HEK293T (cell line): ENCODE measurements around the gene CLIP4.

Source experiments
- ARNT ChIP-seq: fragments of 450-650 bp; IDR thresholded peaks from 2 replicates; pipeline ENCODE4 v1.6.1; 2017; ENCODE audit warnings: mild to moderate bottlenecking
- BHLHE40 ChIP-seq: fragments of 450-650 bp; IDR thresholded peaks from 2 replicates; pipeline ENCODE4 v1.6.1; 2016; ENCODE audit warnings: mild to moderate bottlenecking, moderate library complexity, borderline replicate concordance
- ELF4 ChIP-seq: fragments of 450-650 bp; IDR thresholded peaks from 2 replicates; pipeline ENCODE4 v1.6.1; 2017; ENCODE audit warnings: antibody characterized with exemption
- FOXA1 ChIP-seq: fragments of 450-650 bp; IDR thresholded peaks from 2 replicates; pipeline ENCODE4 v1.6.1; 2016; ENCODE audit warnings: mild to moderate bottlenecking
- NFRKB ChIP-seq: fragments of 450-650 bp; IDR thresholded peaks from 2 replicates; pipeline ENCODE4 v1.6.1; 2016; ENCODE audit warnings: mild to moderate bottlenecking, moderate library complexity
- PKNOX1 ChIP-seq: fragments of 450-650 bp; IDR thresholded peaks from 2 replicates; pipeline ENCODE4 v1.6.1; 2016
- TARDBP ChIP-seq: fragments of 450-650 bp; IDR thresholded peaks from 2 replicates; pipeline ENCODE4 v1.6.1; 2016

DNA sequence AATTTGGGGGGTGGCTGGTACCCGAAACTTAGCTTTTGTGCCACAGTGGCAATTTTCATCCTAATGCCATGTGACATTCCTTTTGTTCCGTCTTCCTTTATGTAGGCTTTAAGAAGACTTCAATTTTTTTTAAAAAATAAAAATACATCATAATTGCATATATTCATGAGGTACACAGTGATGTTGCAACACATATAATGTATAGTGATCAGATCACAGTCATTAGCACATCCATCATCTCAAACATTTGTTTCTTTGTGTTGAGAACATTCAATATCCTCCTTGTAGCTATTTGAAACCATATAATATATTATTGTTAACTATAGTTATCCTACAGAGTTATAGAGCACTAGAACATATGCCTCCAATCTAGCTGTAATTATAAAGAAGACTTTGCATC lies 6.0 kb upstream of the CLIP4 start:
- TF ChIP-seq BHLHE40, result no peak
- TF ChIP-seq NFRKB, result no peak
- no peak for TF ChIP-seq ELF4
- TF ChIP-seq ARNT, result no peak
- no peak for TF ChIP-seq FOXA1
- TF ChIP-seq TARDBP, result no peak
- TF ChIP-seq PKNOX1, result no peak
